ENCODE measurements around the gene LRRN2. TPM values are rescaled to one million over a fixed set of nuclear protein-coding genes. Genes with fewer than 3 reads are reported as not detected.

Gene LRRN2
- polyA plus RNA-seq, 1 donor from 2014 or later, result 3.3 TPM

GRCh38 chr1:204589409-204590038 is 96.0 kb downstream of the LRRN2 start:
- no peaks in the 10 kb centered on the region for H3K27me3 ChIP-seq (ENCODE audit: insufficient read depth, low read depth, low read length)
- H3K9me2 ChIP-seq (ENCODE audit: insufficient read depth, low read length), result no peaks in the 10 kb centered on the region
- no peaks in the 10 kb centered on the region for H3K36me3 ChIP-seq (ENCODE audit: insufficient read depth, low read length)
- no peak overlapping the region for H3K4me2 ChIP-seq (ENCODE audit: low read length)
- no peaks in the 10 kb centered on the region for H4K20me1 ChIP-seq (ENCODE audit: insufficient read depth)
- no peaks in the 10 kb centered on the region for H3F3A ChIP-seq (ENCODE audit: insufficient read depth, low read length, poor library complexity, severe bottlenecking)
- H2AFZ ChIP-seq (ENCODE audit: low read depth, low read length), result no peak overlapping the region
- no peak overlapping the region for H3K4me3 ChIP-seq (ENCODE audit: low read length)
- H3K79me2 ChIP-seq (replicated peaks; ENCODE audit: insufficient read depth, low read length), result no peaks in the 10 kb centered on the region
- TF ChIP-seq REST (IDR thresholded peaks at IDR 0.05; ENCODE audit: borderline replicate concordance) (no peak), RAD21 (conservative IDR thresholded peaks at IDR 0.05) (no peak)
- H3K9ac ChIP-seq (ENCODE audit: low read length), result no peak overlapping the region
- no peaks in the 10 kb centered on the region for H3K9me3 ChIP-seq (ENCODE audit: low read length)
- no peak overlapping the region for H3K27ac ChIP-seq (ENCODE audit: low read length)

DNA sequence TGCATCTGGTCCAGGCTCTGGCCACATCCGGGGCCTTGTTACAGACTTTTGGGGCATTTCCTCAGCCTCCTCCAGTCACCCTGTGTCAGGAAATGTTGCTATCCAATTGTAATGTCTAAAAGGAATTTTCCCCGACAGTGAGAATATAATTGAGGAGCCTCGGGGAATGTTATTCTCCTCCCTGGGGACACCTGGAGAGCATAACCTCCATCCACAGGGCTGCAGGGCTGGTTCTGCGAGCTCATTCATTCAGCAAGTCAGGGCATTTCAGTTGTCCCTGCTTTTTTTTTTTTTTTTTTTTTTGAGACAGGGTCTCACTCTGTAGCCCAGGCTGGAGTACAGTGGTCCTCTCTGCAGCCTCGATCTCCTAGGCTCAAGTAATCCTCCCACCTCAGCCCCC is 96.7 kb downstream of the LRRN2 start:
- H4K20me1 ChIP-seq (ENCODE audit: insufficient read depth), result no peaks in the 10 kb centered on the region
- H2AFZ ChIP-seq (ENCODE audit: low read depth, low read length), result no peak overlapping the region
- no peaks in the 10 kb centered on the region for H3K79me2 ChIP-seq (replicated peaks; ENCODE audit: insufficient read depth, low read length)
- no peak overlapping the region for H3K4me3 ChIP-seq (ENCODE audit: low read length)
- H3K9me2 ChIP-seq (ENCODE audit: insufficient read depth, low read length), result no peaks in the 10 kb centered on the region
- no peak overlapping the region for H3K4me2 ChIP-seq (ENCODE audit: low read length)
- no peak overlapping the region for H3K27ac ChIP-seq (ENCODE audit: low read length)
- H3K9me3 ChIP-seq (ENCODE audit: low read length), result no peaks in the 10 kb centered on the region
- H3K36me3 ChIP-seq (ENCODE audit: insufficient read depth, low read length), result no peaks in the 10 kb centered on the region
- no peak overlapping the region for H3K9ac ChIP-seq (ENCODE audit: low read length)
- H3K27me3 ChIP-seq (ENCODE audit: insufficient read depth, low read depth, low read length), result no peaks in the 10 kb centered on the region
- no peak for TF ChIP-seq REST (IDR thresholded peaks at IDR 0.05; ENCODE audit: borderline replicate concordance)
- TF ChIP-seq POLR2AphosphoS5 (IDR thresholded peaks at IDR 0.05), result no peak
- TF ChIP-seq, protein P1, sequence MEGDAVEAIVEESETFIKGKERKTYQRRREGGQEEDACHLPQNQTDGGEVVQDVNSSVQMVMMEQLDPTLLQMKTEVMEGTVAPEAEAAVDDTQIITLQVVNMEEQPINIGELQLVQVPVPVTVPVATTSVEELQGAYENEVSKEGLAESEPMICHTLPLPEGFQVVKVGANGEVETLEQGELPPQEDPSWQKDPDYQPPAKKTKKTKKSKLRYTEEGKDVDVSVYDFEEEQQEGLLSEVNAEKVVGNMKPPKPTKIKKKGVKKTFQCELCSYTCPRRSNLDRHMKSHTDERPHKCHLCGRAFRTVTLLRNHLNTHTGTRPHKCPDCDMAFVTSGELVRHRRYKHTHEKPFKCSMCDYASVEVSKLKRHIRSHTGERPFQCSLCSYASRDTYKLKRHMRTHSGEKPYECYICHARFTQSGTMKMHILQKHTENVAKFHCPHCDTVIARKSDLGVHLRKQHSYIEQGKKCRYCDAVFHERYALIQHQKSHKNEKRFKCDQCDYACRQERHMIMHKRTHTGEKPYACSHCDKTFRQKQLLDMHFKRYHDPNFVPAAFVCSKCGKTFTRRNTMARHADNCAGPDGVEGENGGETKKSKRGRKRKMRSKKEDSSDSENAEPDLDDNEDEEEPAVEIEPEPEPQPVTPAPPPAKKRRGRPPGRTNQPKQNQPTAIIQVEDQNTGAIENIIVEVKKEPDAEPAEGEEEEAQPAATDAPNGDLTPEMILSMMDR (IDR thresholded peaks at IDR 0.05; ENCODE audit: poor library complexity, severe bottlenecking), result no peak
- no peak for TF ChIP-seq TAF1 (IDR thresholded peaks at IDR 0.05; ENCODE audit: low read depth)
- TF ChIP-seq EP300 (conservative IDR thresholded peaks at IDR 0.05; ENCODE audit: poor library complexity, severe bottlenecking), result no peak
- no peak for TF ChIP-seq EZH2 (IDR thresholded peaks at IDR 0.05; ENCODE audit: borderline replicate concordance, insufficient read depth, low read length, poor library complexity, severe bottlenecking)
- TF ChIP-seq SMC3 (conservative IDR thresholded peaks at IDR 0.05; ENCODE audit: poor library complexity), result no peak
- TF ChIP-seq MXI1 (conservative IDR thresholded peaks at IDR 0.05; ENCODE audit: poor library complexity, severe bottlenecking), result no peak
- TF ChIP-seq RAD21 (conservative IDR thresholded peaks at IDR 0.05), result no peak
- H3F3A ChIP-seq (ENCODE audit: insufficient read depth, low read length, poor library complexity, severe bottlenecking), result no peaks in the 10 kb centered on the region
